B cell (primary cell): ENCODE data around the gene MYO18A. TPM values are rescaled to one million over a fixed set of nuclear protein-coding genes. Genes with fewer than 3 reads are reported as not detected.

Experiments
- ATAC-seq: fragments of 200-7000 bp; cut with Tn5 transposase; one replicate; pipeline ENCODE4 v1.10.0; 2021; ENCODE audit warnings: low read depth, mild to moderate bottlenecking, moderate number of reproducible peaks, moderate library complexity
- CTCF ChIA-PET: fragments of 350-600 bp; sonication (Branson Sonifier 250); formaldehyde crosslinking; loops from one replicate; lab custom pipeline; 2021; ENCODE audit warnings: antibody characterized with exemption, inconsistent platforms; lab: Charles Lee
- POLR2A ChIA-PET: fragments of 350-600 bp; sonication (Branson Sonifier 250); formaldehyde crosslinking; loops from one replicate; lab custom pipeline; 2021; ENCODE audit warnings: antibody characterized with exemption; lab: Charles Lee
- DNase-seq: peaks from one replicate; pipeline ENCODE4 v3.0.0; 2013
- H2AFZ ChIP-seq: 2 replicates; pipeline ENCODE4 v1.6.1; 2012; ENCODE audit warnings: mild to moderate bottlenecking, low read depth, low read length; ENCODE audit not compliant: insufficient read depth, poor library complexity, severe bottlenecking
- H3K27ac ChIP-seq, 2 donors: 1 replicate in 1 of 2; 2 replicates in 1 of 2; pipeline ENCODE4 v1.5.1; 2012 to 2013; ENCODE audit warnings: low read length in 2 of 2, mild to moderate bottlenecking in 2 of 2, moderate library complexity in 1 of 2
- H3K27me3 ChIP-seq, 4 experiments: fragments of 200-600 bp in 1 of 4; sonication (generic) in 1 of 4; replicated peaks in 1 of 4; 1 replicate in 2 of 4; 2 replicates in 2 of 4; pipeline versions ENCODE4 v1.6.1 to v1.7.0; 2013 to 2016; ENCODE audit warnings: low read length in 3 of 4, mild to moderate bottlenecking in 2 of 4, mixed read lengths in 1 of 4, moderate library complexity in 1 of 4; ENCODE audit not compliant: insufficient read depth in 4 of 4, control insufficient read depth in 3 of 4; ENCODE audit errors: control extremely low read depth in 1 of 4
- H3K36me3 ChIP-seq, 2 experiments: replicated peaks in 1 of 2; 1 replicate in 1 of 2; 2 replicates in 1 of 2; pipeline versions ENCODE4 v1.6.1 to v1.7.1; 2013; ENCODE audit warnings: low read length in 1 of 2; ENCODE audit not compliant: insufficient read depth in 2 of 2, control insufficient read depth in 1 of 2; ENCODE audit errors: control extremely low read depth in 1 of 2, extremely low read depth in 1 of 2
- H3K4me1 ChIP-seq, 2 donors: fragments of 200-600 bp in 1 of 2; sonication (generic) in 1 of 2; 1 replicate in 1 of 2; 2 replicates in 1 of 2; pipeline versions ENCODE4 v1.5.1 to v1.6.1; 2013 to 2017; ENCODE audit warnings: low read length in 2 of 2; ENCODE audit not compliant: control insufficient read depth in 2 of 2, insufficient read depth in 2 of 2
- H3K4me2 ChIP-seq: replicated peaks from 2 replicates; pipeline ENCODE3; 2012; ENCODE audit warnings: mild to moderate bottlenecking, low read depth, low read length; ENCODE audit not compliant: poor library complexity, severe bottlenecking
- H3K4me3 ChIP-seq, 5 experiments: fragments of 200-600 bp in 1 of 5; sonication (generic) in 1 of 5; 1 replicate in 3 of 5; 2 replicates in 2 of 5; pipeline versions ENCODE4 v1.5.1 to v1.7.0; 2011 to 2016; ENCODE audit warnings: low read length in 4 of 5, mild to moderate bottlenecking in 4 of 5, low read depth in 2 of 5, control low read depth in 1 of 5, moderate library complexity in 1 of 5; ENCODE audit not compliant: insufficient read depth in 1 of 5; ENCODE audit errors: control extremely low read depth in 1 of 5, extremely low read depth in 1 of 5
- H3K79me2 ChIP-seq: fragments of 200-600 bp; sonication (generic); one replicate; pipeline ENCODE4 v1.6.0; 2016; ENCODE audit warnings: low read length; ENCODE audit not compliant: control insufficient read depth, insufficient read depth
- H3K9ac ChIP-seq: fragments of 200-600 bp; sonication (generic); 2 replicates; pipeline ENCODE4 v1.6.1; 2017; ENCODE audit warnings: mild to moderate bottlenecking, low read length, moderate library complexity
- H3K9me3 ChIP-seq, 3 donors: one replicate each; pipeline versions ENCODE4 v1.6.1 to v1.7.1; 2013; ENCODE audit warnings: low read length in 2 of 3; ENCODE audit not compliant: control insufficient read depth in 2 of 3, insufficient read depth in 1 of 3; ENCODE audit errors: control extremely low read depth in 1 of 3
- H4K20me1 ChIP-seq: 2 replicates; pipeline ENCODE4 v1.6.0; 2012; ENCODE audit warnings: mild to moderate bottlenecking, low read length; ENCODE audit not compliant: insufficient read depth, control insufficient read depth, poor library complexity, severe bottlenecking
- H3K27ac Mint-ChIP-seq: one replicate; pipeline ENCODE4 v1.8.0; 2021; ENCODE audit warnings: mixed read lengths
- H3K27me3 Mint-ChIP-seq: one replicate; pipeline ENCODE4 v1.8.0; 2021; ENCODE audit warnings: mixed read lengths
- H3K4me1 Mint-ChIP-seq: one replicate; pipeline ENCODE4 v1.8.0; 2021; ENCODE audit warnings: mixed read lengths
- H3K4me3 Mint-ChIP-seq: one replicate; pipeline ENCODE4 v1.8.0; 2021; ENCODE audit warnings: mixed read lengths
- H3K9me3 Mint-ChIP-seq: one replicate; pipeline ENCODE4 v1.8.0; 2022; ENCODE audit warnings: mixed read lengths; ENCODE audit not compliant: insufficient read depth
- EZH2 ChIP-seq: IDR thresholded peaks from 2 replicates; pipeline ENCODE4 v1.6.1; 2012; ENCODE audit warnings: borderline replicate concordance, low read depth, mild to moderate bottlenecking, moderate library complexity, low read length; ENCODE audit not compliant: insufficient read depth, poor library complexity, severe bottlenecking
- WGBS: methylation state at CpG from one replicate; pipeline ENCODE4 v1.1.5; 2013; ENCODE audit warnings: missing lambda C conversion rate; ENCODE audit not compliant: insufficient coverage; 5-methylcytosine and 5-hydroxymethylcytosine counted together
- intact Hi-C: fragments of 100-400 bp; cut with micrococcal nuclease; formaldehyde crosslinking; loops from one replicate; pipeline ENCODE4 v1.10.0; 2022
- polyA plus RNA-seq: library from polyadenylated mRNA; depleted of rRNA; stranded (reverse); fragments of >200 nt; gene quantifications from 2 replicates; pipeline ENCODE4 v1.2.3, GENCODE V29; 2012
- total RNA-seq, 2 donors: library from RNA; stranded (reverse); fragments of 120-200 nt in 1 of 2; gene quantifications; 1 replicate in 1 of 2; 2 replicates in 1 of 2; pipeline versions ENCODE4 v1.2.3 to v1.2.4, GENCODE V29; 2013 to 2022
- TF ChIP-seq, protein P1 (sequence below): fragments of 200-600 bp; IDR thresholded peaks from one replicate; pipeline ENCODE4 v1.8.0; 2022; ENCODE audit warnings: antibody characterized with exemption, mild to moderate bottlenecking

MYO18A gene
- total and polyA plus RNA-seq, 2 donors (not counting 1 experiment from before 2014, with no cell fraction given), result 72.2 to 155 TPM

DNA sequence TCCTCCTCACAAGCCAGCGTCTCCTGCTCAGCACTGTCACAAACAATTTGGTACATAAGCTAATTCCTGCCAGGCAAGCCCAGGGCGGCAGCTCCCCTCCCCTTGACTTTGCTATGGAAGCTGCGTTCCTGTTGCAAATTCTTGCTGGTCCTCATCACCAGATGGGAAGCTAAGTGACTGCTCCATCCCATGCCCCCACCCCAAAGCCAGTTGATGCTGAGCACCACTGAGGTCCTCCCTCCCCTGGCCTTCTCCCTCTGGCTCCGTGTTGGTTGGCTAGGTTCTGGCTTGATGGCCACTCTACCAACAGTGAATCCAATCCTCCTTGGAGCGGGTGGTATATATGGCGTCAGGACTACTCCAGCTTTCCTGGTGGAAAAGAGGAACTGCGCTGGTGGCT lies 102.9 kb downstream of the MYO18A start:
- Histone ChIP-seq H3K4me3 (no peak overlapping the region), H3K27me3 (no peaks in the 10 kb centered on the region), H3K9me3 (no peaks in the 10 kb centered on the region), H3K9ac (no peak overlapping the region), H3K36me3 (peaks cover 0 to 54% of the 10 kb centered on the region in 2 experiments), H3K4me1 (no peaks in the 10 kb centered on the region), H3K79me2 (no peaks in the 10 kb centered on the region), H4K20me1 (no peaks in the 10 kb centered on the region), H3K4me2 (no peak overlapping the region), H3K27ac (no peak overlapping the region), H2AFZ (no peak overlapping the region)
- Mint-ChIP-seq H3K4me3 (no peak overlapping the region), H3K27ac (no peak overlapping the region), H3K4me1 (no peaks in the 10 kb centered on the region), H3K9me3 (no peaks in the 10 kb centered on the region), H3K27me3 (no peaks in the 10 kb centered on the region)
- TF ChIP-seq EZH2, result no peak
- TF ChIP-seq, protein P1, sequence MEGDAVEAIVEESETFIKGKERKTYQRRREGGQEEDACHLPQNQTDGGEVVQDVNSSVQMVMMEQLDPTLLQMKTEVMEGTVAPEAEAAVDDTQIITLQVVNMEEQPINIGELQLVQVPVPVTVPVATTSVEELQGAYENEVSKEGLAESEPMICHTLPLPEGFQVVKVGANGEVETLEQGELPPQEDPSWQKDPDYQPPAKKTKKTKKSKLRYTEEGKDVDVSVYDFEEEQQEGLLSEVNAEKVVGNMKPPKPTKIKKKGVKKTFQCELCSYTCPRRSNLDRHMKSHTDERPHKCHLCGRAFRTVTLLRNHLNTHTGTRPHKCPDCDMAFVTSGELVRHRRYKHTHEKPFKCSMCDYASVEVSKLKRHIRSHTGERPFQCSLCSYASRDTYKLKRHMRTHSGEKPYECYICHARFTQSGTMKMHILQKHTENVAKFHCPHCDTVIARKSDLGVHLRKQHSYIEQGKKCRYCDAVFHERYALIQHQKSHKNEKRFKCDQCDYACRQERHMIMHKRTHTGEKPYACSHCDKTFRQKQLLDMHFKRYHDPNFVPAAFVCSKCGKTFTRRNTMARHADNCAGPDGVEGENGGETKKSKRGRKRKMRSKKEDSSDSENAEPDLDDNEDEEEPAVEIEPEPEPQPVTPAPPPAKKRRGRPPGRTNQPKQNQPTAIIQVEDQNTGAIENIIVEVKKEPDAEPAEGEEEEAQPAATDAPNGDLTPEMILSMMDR, result no peak
- POLR2A ChIA-PET, result interaction anchor here (0.6 kb wide), 2 partner anchors 64 to 302 kb away, joined by 3 to 5 read pairs; no protein-coding TSS in a partner anchor
- intact Hi-C loops, result no loop called here
- ATAC-seq, result no peak
- DNase-seq, result no peak
- CTCF ChIA-PET, result interaction anchor here (2.2 kb wide), 1 partner anchor 113 kb away, joined by 8 read pairs; no protein-coding TSS in a partner anchor
- 93% methylated on average over 6 of the region's 7 CpGs for WGBS

DNA sequence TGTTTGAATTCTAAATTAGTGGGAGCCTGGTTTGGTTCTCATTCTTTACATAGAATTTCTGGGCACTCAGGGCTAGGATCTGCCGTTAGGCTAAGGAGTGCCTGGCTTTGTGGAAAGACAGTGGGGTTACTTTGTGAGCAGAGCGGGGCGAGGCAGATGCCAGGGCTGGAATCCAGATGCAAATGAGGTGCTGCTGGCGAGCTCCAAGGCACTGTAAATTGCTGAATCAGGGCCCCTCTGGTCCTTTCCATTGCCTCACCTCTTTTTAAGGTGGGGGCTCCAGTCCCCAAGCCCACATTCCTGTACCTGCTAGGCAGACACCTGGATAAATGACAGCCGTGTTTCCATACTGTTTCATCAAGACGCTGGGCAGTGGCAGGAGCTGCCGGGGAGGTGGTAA lies 103.5 kb downstream of the MYO18A start:
- WGBS, result 98% methylated on average over 6 of the region's 7 CpGs
- no peaks in the 10 kb centered on the region for H3K27me3 ChIP-seq
- H3K27ac ChIP-seq, result no peak overlapping the region
- ChIA-PET POLR2A (interaction anchor here (0.6 kb wide), 1 partner anchor 64 kb away, joined by 3 read pairs; no protein-coding TSS in a partner anchor), CTCF (interaction anchor here (2.2 kb wide), 1 partner anchor 112 kb away, joined by 8 read pairs; no protein-coding TSS in a partner anchor)
- H3K4me3 ChIP-seq, result no peak overlapping the region
- no peak overlapping the region for H2AFZ ChIP-seq
- H3K27ac Mint-ChIP-seq, result no peak overlapping the region
- peaks cover 0 to 50% of the 10 kb centered on the region in 2 experiments for H3K36me3 ChIP-seq
- H3K4me1 Mint-ChIP-seq, result no peaks in the 10 kb centered on the region
- no peak for ATAC-seq
- DNase-seq, result no peak
- TF ChIP-seq EZH2, result no peak
- TF ChIP-seq, protein P1, result no peak
- H3K9ac ChIP-seq, result no peak overlapping the region
- no peaks in the 10 kb centered on the region for H3K9me3 Mint-ChIP-seq
- H4K20me1 ChIP-seq, result no peaks in the 10 kb centered on the region
- H3K4me2 ChIP-seq, result no peak overlapping the region
- H3K4me1 ChIP-seq, result no peaks in the 10 kb centered on the region
- no peaks in the 10 kb centered on the region for H3K27me3 Mint-ChIP-seq
- H3K79me2 ChIP-seq, result no peaks in the 10 kb centered on the region
- intact Hi-C loops, result no loop called here
- H3K4me3 Mint-ChIP-seq, result no peak overlapping the region
- H3K9me3 ChIP-seq, result no peaks in the 10 kb centered on the region
